CD4-positive, alpha-beta T cell treated with Interleukin-4 for 1 hour (primary cell): Measurements from ENCODE around the gene SUCNR1.
"Not testable (repeated sequence)": the region's sequence is repeated elsewhere in the genome, so short reads cannot be mapped to it uniquely, and the experiment has no call there.

ENCODE experiments used
- DNase-seq, 2 donors: peaks; one replicate each; pipeline ENCODE4 v3.0.0-alpha.2; 2020 to 2022

SUCNR1 gene

DNA sequence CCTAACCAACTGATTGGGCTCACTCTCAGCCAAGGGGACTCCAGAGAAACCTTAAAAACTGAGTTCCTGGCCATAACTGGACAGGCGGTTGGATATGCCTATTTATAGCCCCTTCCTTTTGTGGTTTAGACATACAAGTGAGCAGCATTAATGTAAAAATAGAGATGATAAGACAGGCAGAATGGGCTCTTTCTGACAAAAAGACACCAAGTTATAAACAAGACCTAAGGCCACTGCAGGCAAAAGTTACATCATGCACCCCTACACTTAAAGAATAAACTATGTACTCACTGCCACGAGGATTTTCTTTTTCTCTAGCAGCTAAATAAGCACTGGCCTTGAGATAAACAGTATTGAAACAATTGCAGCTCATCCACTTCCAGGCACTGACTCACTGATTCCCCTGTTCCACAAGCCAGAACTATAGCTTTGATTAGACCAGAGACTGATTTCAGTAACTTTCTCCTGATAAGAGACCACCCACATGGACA is 30.1 kb downstream of the SUCNR1 start:
- DNase-seq = no peak

DNA sequence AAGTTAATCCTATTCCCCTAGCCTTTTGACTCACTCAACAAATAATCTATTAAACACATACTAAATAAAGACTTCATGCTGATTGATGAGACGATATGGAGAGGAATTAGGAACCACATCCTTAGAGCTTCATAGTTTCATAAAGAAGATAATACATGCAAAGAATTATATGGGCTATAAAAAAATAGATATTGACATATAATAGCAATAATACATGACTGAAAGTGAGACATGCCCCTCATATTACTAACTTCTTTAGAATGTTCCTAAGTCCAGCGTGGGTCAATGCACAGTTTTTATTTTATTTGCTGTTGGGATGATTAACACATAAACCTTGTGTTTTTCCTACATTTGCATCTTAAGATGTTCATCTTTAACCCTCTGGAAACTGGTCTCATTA is 32.2 kb downstream of the SUCNR1 start:
- DNase-seq = no peak

- DNase-seq = no peak
Measured at GRCh38 chr3:151906751-151907150, 33.3 kb downstream of the SUCNR1 start.

GRCh38 chr3:151908399-151908798 is 35.0 kb downstream of the SUCNR1 start:
- DNase-seq = no peak

DNA sequence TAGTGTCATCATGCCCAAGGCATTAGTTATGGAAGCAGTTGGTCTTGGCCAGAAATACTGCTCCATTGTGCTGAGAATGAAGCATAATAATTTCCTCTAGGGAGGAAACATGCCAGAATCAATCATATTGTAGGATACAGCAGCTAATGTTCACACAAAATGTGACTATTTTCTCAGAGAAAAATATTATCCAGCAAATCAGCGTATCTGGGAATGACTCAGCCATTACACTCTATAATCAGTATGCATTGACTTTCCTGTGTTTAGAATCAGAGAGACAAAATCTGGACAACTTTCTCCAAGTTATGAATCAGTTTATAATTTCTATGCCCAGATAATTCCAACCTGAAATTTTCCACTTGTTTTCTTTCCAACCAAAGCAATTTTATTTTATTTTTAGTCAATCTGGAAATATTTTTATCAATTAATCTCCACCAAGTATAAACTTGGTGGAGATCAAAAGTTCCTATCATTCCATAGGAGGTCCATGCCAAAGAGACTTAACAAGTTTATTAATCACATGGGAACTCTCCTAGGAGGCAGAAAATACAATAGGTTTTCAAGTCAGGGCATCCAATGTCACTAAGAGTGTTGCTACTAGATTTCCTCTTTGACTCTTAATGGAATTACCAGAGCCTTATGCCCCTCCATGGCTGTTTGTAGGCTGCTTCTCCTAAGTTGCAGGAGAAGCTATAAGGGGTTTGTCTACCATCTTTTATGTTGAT is 36.4 kb downstream of the SUCNR1 start:
- no peak for DNase-seq

DNA sequence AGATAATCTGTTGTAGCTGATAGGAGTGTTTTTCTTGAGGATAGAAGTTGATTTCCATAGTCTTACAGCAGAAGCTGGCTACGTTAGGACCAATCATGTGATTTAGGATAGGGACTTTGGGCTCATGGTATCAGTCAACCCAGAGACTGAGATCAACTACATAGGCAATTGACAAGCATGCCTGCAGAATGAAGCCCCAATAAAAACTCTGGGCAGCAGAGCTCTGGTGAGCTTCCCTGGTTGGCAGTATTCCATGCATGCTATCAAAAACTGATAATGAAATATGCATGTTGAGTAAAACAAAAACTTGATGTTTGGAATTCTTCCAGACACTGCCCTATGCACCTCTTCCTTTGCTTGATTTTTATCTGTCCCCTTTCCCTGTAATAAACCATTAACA is 38.0 kb downstream of the SUCNR1 start:
- DNase-seq = no peak

GRCh38 chr3:151912028-151912427 is 38.6 kb downstream of the SUCNR1 start:
- DNase-seq = no peak

DNA sequence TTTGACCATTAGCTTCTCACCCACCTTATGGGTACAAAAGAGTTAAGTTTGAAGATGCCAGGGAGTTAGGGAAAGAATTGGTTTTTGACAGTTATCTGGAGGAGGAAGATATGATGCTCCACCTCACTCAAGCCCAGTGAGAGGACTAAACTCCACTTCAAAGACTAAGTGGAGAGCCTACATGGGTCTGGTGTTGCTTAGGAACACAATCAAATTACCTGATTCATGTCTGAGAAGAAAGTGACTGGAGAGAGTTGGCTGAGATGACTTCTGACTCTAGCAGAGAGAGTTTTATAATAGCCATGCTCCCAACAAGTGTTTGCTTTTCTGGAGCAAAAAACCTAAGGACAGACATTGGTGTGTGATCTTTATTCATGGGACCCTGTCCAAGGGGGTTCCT is 43.3 kb downstream of the SUCNR1 start:
- no peak for DNase-seq

DNA sequence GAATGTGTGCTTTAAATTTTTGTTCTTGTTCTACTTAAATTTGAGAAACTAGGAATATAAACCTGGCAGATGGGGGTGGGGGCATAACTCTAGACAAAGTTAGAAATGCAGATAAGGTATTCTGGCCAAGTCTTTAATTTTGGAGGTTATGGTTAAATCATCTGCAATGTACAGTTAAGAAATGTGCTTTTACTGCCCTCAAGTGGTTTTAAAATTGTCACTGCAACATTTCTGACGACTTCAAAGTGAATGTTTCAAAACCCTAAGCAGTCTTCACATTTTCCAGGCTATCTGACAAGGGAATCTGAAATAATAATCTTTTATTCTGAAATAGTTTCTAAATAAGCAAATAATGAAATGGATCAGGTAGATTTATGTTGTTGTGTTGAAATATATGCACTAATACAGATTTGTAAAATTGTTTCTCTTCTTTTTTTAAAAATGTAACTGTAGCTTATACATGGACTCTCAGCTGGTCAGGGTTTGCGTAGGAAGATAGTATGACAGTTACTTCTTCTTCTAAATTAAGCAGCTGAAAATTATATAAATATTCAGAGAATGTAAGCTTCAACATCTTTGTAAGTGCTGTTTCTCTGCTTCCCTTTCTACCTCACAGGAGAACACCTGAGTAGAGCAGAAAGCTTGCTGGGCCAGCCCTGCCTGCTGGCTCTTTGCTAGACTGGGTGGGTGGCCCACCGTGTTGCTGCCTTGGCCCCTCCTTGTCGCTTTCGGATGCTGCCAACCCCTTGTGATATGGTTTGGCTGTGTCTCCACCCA is 45.0 kb downstream of the SUCNR1 start:
- peak in 1 of 2 donors; percentile 50 for DNase-seq

DNA sequence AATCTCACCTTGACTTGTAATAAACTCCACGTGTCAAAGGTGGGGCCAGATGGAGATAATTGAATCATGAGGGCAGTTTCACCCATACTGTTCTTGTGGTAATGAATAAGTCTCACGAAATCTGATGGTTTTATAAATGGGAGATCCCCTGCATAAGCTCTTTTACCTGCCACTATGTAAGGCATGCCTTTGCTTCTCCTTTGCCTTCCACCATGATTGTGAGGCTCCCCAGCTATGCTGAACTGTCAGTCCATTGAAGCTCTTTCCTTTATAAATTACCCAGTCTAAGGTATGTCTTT is 45.5 kb downstream of the SUCNR1 start:
- DNase-seq = no peak

DNA sequence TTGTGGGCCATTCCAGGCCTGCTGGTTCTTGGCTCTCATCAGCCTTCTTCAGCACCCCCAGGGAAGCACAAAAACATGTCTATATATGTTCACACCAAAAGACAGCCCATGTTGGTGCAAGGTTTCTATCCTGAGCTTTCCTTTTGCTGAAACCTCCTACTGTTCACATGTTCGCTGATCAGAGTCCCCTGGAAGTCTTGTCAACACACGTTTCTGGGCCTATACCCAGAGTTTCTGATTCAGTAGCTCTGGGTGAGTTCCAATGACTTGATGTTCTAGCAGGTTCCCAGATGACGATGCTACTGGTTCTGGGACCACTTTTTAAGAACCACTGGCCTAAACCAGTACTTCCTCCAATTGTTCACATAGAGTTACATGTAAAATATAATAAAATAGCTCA is 46.0 kb downstream of the SUCNR1 start:
- no peak for DNase-seq

DNA sequence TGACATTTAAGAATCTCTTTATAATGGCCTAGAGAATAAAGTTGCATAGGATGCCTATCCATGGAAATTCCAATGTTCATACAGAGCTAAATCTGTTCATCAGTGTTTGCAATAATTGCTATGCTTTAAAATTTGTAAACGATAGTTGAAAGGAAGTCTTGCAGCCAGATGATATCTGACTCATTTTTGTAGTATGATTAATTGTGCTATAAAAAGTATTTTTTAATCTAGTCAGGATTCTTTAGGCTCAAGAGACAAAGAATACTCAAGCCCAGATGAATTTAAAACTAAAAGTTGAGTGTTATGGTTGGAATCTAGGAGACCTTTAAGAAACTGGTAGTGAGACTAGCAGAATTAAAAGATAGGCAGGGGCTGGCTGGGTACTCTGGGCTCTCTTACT is 50.5 kb downstream of the SUCNR1 start:
- no peak for DNase-seq

- DNase-seq = no peak
Measured at GRCh38 chr3:151924753-151925152, 51.3 kb downstream of the SUCNR1 start.

GRCh38 chr3:151925419-151925818 is 52.0 kb downstream of the SUCNR1 start:
- no peak for DNase-seq

DNA sequence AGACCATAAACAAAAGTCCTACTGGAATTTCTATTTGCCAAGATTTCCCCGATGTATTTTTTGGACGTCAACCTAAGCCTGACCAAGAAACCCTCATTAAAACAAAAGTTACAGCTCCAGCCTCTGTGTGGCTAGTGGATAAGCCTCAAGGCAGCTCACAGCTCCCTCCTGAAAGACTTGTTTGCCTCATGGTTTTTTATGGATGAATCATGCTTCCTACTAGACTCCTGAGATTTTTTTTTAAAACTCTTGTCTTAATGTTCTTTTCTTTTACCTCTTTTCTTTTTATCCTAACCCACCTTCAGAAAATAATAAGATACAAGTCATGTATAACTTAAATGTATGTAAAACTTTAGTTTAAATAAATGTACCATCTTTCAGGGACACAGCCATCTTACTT is 52.4 kb downstream of the SUCNR1 start:
- no peak for DNase-seq

GRCh38 chr3:151926956-151927355 is 53.5 kb downstream of the SUCNR1 start:
- no peak for DNase-seq

DNA sequence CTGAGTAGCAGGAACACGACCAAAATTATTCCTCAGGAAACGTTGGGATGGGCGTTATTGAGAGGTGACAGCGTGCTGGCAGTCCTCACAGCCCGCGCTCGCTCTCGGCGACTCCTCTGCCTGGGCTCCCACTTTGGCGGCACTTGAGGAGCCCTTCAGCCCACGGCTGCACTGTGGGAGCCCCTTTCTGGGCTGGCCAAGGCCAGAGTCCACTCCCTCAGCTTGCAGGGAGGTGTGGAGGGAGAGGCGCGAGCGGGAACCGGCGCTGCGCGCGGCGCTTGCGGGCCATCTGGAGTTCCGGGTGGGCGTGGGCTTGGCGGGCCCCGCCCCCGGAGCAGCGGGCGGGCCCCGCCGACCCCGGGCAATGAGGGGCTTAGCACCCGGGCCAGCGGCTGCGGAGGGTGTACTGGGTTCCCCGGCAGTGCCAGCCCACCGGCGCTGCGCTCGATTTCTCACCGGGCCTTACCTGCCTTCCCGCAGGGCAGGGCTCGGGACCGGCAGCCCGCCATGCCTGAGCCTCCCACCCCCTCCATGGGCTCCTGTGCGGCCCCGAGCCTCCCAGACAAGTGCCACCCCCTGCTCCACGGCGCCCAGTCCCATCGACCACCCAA is 54.6 kb downstream of the SUCNR1 start:
- DNase-seq = not testable (repeated sequence)

DNA sequence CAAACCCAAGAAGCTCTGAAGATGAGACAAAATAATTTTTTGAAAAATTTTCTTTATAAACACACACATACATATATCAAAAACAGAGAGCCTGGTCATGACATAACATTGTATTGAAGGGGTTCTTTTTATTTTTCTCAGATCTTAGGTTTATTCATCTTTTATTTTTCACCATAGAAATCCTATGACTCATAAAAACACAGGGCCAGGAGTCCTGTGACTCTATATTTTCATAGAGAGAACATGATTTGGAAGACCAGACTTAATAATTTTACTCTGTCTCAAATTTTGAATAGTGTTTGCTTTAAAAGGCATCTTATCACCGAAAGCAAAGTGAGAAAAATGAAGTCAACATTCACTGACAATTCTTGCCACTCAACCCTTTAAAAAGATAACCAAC is 57.7 kb downstream of the SUCNR1 start:
- DNase-seq = no peak

- DNase-seq = no peak
Measured at GRCh38 chr3:151933234-151933853, 59.9 kb downstream of the SUCNR1 start.
